Epithelial cell of esophagus (primary cell): ENCODE measurements around the gene UGT1A10.

Experiments
- DNase-seq: peaks from one replicate; pipeline ENCODE4 v3.0.0; 2010; ENCODE audit warnings: low read depth
- H3K4me3 ChIP-seq: 2 replicates; pipeline ENCODE4 v1.5.1; 2011; ENCODE audit warnings: mild to moderate bottlenecking, low read length, control low read depth
- CTCF ChIP-seq: IDR thresholded peaks from 2 replicates; pipeline ENCODE4 v1.5.1; 2011; ENCODE audit warnings: low read depth, mild to moderate bottlenecking, low read length, control low read depth, inconsistent platforms; ENCODE audit not compliant: insufficient read depth; ENCODE audit errors: missing control alignments

Gene UGT1A10

GRCh38 chr2:233807215-233807865, 171.1 kb downstream of the UGT1A10 start:
- TF ChIP-seq CTCF, result no peak
- DNase-seq, result no peak
- H3K4me3 ChIP-seq, result no peak overlapping the region

GRCh38 chr2:233807966-233808935, 172.0 kb downstream of the UGT1A10 start:
- no peak for DNase-seq
- no peak overlapping the region for H3K4me3 ChIP-seq
- TF ChIP-seq CTCF, result no peak

- TF ChIP-seq CTCF, result no peak
- H3K4me3 ChIP-seq, result no peak overlapping the region
- no peak for DNase-seq
Observed at GRCh38 chr2:233810385-233810784, 174.1 kb downstream of the UGT1A10 start.

GRCh38 chr2:233811087-233811486, 174.8 kb downstream of the UGT1A10 start:
- DNase-seq, result no peak
- no peak overlapping the region for H3K4me3 ChIP-seq
- no peak for TF ChIP-seq CTCF

GRCh38 chr2:233811732-233812131, 175.5 kb downstream of the UGT1A10 start:
- TF ChIP-seq CTCF, result no peak
- no peak for DNase-seq

GRCh38 chr2:233813236-233814055, 177.2 kb downstream of the UGT1A10 start:
- TF ChIP-seq CTCF, result no peak
- no peak for DNase-seq
- no peak overlapping the region for H3K4me3 ChIP-seq

More at GRCh38 chr2:233811732-233812131, 175.5 kb downstream of the UGT1A10 start:
- H3K4me3 ChIP-seq, result no peak overlapping the region
